ENCODE results near the gene KRT25. TPM values are rescaled to one million over a fixed set of nuclear protein-coding genes. Genes with fewer than 3 reads are reported as not detected.

The KRT25 gene
- total RNA-seq, 6 experiments from 2014 or later, result not detected

DNA sequence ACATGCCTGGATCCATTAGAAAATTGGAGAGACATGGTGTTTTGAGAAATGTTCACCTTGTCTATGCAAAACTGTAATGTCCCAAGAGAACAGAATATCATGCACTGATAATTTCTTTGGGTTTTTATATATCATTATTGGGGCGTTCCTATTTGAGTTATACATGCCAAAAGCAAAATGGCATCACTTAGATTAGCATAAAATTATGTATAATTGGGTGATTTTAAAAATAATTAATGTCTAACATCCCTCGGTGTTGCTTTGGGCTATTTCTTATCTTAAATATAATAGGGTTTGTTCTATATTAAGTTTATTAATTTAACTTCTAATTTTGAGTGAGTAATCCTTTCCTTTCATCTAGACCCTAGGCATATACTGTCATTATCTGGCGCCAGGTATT lies 44.7 kb upstream of the KRT25 start, which contains the start of gene KRT28:
TSS of gene KRT28 (minus strand) at position 101 of the 400 bp plus-strand sequence. CDS start at position 35, 66 bp downstream.
- ATAC-seq (no peak), DNase-seq (no peak)
- H3K4me1 ChIP-seq, result peaks cover 0 to 5% (median 0%) of the 10 kb centered on the region in 4 donors
- H3K36me3 ChIP-seq, result no peaks in the 10 kb centered on the region
- intact Hi-C loops (cut with DNase I), result loop anchor here in 1 of 2 donors (10.0 kb wide), 1 partner anchor 855 kb away; no protein-coding TSS in a partner anchor
- TF ChIP-seq, protein P1, sequence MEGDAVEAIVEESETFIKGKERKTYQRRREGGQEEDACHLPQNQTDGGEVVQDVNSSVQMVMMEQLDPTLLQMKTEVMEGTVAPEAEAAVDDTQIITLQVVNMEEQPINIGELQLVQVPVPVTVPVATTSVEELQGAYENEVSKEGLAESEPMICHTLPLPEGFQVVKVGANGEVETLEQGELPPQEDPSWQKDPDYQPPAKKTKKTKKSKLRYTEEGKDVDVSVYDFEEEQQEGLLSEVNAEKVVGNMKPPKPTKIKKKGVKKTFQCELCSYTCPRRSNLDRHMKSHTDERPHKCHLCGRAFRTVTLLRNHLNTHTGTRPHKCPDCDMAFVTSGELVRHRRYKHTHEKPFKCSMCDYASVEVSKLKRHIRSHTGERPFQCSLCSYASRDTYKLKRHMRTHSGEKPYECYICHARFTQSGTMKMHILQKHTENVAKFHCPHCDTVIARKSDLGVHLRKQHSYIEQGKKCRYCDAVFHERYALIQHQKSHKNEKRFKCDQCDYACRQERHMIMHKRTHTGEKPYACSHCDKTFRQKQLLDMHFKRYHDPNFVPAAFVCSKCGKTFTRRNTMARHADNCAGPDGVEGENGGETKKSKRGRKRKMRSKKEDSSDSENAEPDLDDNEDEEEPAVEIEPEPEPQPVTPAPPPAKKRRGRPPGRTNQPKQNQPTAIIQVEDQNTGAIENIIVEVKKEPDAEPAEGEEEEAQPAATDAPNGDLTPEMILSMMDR (IDR thresholded peaks at IDR 0.05), result no peak
- TF ChIP-seq POLR2A (IDR thresholded peaks at IDR 0.05), result no peak
- WGBS (ENCODE audit: insufficient coverage, low coverage, low lambda C conversion rate, missing lambda C conversion rate), result 32% methylated on average over 3 of the region's 3 CpGs
- H3K27me3 ChIP-seq, result no peaks in the 10 kb centered on the region
- no peaks in the 10 kb centered on the region for H3K9me3 ChIP-seq
- no peak within 1 kb of the TSS for H3K27ac ChIP-seq
- H3K4me3 ChIP-seq, result no peak within 1 kb of the TSS

GRCh38 chr17:40796846-40797245 lies 41.7 kb upstream of the KRT25 start:
- WGBS (ENCODE audit: insufficient coverage, low coverage, low lambda C conversion rate, missing lambda C conversion rate), result 90% methylated on average over 11 of the region's 27 CpGs

DNA sequence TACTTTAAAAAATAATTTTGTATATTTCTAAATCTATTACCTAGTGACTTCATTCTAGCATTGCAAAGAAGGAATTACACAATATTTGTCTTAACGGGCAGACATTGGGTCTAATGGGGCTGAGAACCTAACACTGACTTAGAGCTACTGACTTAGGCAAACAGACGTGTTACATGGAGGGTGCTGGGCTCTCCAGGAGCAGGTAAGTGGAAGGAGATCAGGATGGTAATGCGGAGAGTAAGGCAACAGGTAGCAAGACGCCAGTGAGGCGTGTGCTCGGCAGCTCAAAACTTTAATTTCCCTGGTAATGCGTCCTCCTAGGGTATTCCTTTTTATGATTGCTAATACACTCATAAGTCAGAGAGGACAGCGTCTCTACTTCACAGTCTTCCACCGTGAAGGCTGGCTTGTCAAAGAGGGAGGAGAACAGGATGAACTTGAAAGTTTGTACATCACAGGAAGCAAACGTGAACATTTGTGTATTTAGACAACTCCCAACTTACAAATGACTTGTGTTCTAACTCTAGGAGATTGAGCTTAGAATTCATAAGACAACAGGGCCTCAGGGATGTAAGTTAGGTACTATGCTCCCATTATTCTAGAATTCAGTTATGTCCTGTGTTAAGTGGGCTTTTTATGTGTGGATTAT lies 40.0 kb upstream of the KRT25 start:
- intact Hi-C loops (cut with DNase I), result no loop called here
- no peaks in the 10 kb centered on the region for H3K27me3 ChIP-seq
- 59% methylated on average over 10 of the region's 10 CpGs for WGBS (ENCODE audit: insufficient coverage, low coverage, low lambda C conversion rate, missing lambda C conversion rate)

More at GRCh38 chr17:40796846-40797245, 41.7 kb upstream of the KRT25 start:
- Histone ChIP-seq H3K9me3 (no peaks in the 10 kb centered on the region), H3K4me1 (no peaks in the 10 kb centered on the region), H3K36me3 (no peaks in the 10 kb centered on the region), H3K4me3 (no peak overlapping the region), H3K27me3 (no peaks in the 10 kb centered on the region), H3K27ac (no peak overlapping the region)
- intact Hi-C loops (cut with DNase I), result no loop called here
- DNase-seq, result no peak
- ATAC-seq, result no peak
- TF ChIP-seq POLR2A (IDR thresholded peaks at IDR 0.05), result no peak
- TF ChIP-seq, protein P1 (IDR thresholded peaks at IDR 0.05), result no peak

DNA sequence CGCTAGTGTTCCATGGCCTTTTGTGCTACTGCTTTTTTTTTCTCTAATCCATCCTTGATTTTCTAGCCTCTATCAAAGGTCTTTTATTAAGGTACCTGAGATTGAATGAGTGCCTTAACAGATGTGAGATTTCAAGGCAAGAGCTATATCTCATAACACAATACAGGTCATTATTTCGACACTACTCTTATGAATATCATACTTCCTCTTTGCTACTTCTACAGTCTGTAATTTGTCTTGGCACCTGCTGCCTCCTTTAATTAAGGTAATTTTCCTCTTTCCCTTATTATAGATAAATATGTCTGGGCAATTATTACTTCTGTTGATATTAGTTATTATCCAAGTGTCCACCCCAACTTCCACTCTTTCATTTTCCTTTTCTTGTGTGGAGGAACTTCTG lies 39.3 kb upstream of the KRT25 start:
- DNase-seq (no peak), ATAC-seq (no peak)
- no peak overlapping the region for H3K27ac ChIP-seq
- intact Hi-C loops (cut with DNase I), result no loop called here
- no peaks in the 10 kb centered on the region for H3K27me3 ChIP-seq
- no peaks in the 10 kb centered on the region for H3K4me1 ChIP-seq
- TF ChIP-seq POLR2A (IDR thresholded peaks at IDR 0.05), result no peak
- TF ChIP-seq, protein P1 (IDR thresholded peaks at IDR 0.05), result no peak
- 75% methylated on average over 2 of the region's 2 CpGs for WGBS (ENCODE audit: insufficient coverage, low coverage, low lambda C conversion rate, missing lambda C conversion rate)
- H3K9me3 ChIP-seq, result no peaks in the 10 kb centered on the region
- no peak overlapping the region for H3K4me3 ChIP-seq
- H3K36me3 ChIP-seq, result no peaks in the 10 kb centered on the region

More for the DNA sequence above, 40.0 kb upstream of the KRT25 start:
- no peaks in the 10 kb centered on the region for H3K9me3 ChIP-seq
- no peak for DNase-seq
- no peak overlapping the region for H3K27ac ChIP-seq
- H3K4me3 ChIP-seq, result no peak overlapping the region
- ATAC-seq, result no peak
- no peaks in the 10 kb centered on the region for H3K36me3 ChIP-seq
- no peaks in the 10 kb centered on the region for H3K4me1 ChIP-seq
- TF ChIP-seq POLR2A (IDR thresholded peaks at IDR 0.05), result no peak
- TF ChIP-seq, protein P1 (IDR thresholded peaks at IDR 0.05), result no peak
